Activated naive CD8-positive, alpha-beta T cell treated with anti-CD3 and anti-CD28 coated beads, Interleukin-2, amount 10 ng/mL, durations not matched to agents 7 days and 5 days (primary cell): ENCODE data around the gene PTPRD. TPM values are rescaled to one million over a fixed set of nuclear protein-coding genes. Genes with fewer than 3 reads are reported as not detected.

ENCODE experiments used
- ATAC-seq: fragments of 150-1000 bp; cut with Tn5 transposase; one replicate; pipeline ENCODE4 v1.10.0; 2021; ENCODE audit warnings: low read depth, moderate library complexity
- POLR2A ChIA-PET: fragments of 350-600 bp; sonication (Branson Sonifier 250); formaldehyde crosslinking; loops from one replicate; lab custom pipeline; 2021; ENCODE audit warnings: antibody characterized with exemption; lab: Charles Lee
- DNase-seq: peaks from one replicate; pipeline ENCODE4 v3.0.0; 2021
- H3K27ac Mint-ChIP-seq: one replicate; pipeline ENCODE4 v1.8.0; 2022; ENCODE audit warnings: mild to moderate bottlenecking, mixed read lengths
- H3K27me3 Mint-ChIP-seq: one replicate; pipeline ENCODE4 v1.8.0; 2022; ENCODE audit warnings: mild to moderate bottlenecking, moderate library complexity, mixed read lengths
- H3K36me3 Mint-ChIP-seq: one replicate; pipeline ENCODE4 v1.8.0; 2021; ENCODE audit warnings: mild to moderate bottlenecking, mixed read lengths
- H3K4me1 Mint-ChIP-seq: one replicate; pipeline ENCODE4 v1.8.0; 2021; ENCODE audit warnings: mixed read lengths
- H3K4me3 Mint-ChIP-seq: one replicate; pipeline ENCODE4 v1.8.0; 2022; ENCODE audit warnings: mild to moderate bottlenecking, moderate library complexity, mixed read lengths
- H3K9me3 Mint-ChIP-seq: one replicate; pipeline ENCODE4 v1.8.0; 2021; ENCODE audit warnings: mixed read lengths
- total RNA-seq, 2 experiments: library from RNA; stranded (reverse); gene quantifications; one replicate each; pipeline ENCODE4 v1.2.3, GENCODE V29; 2021

PTPRD gene
- total RNA-seq, 2 experiments from 2014 or later: not detected

GRCh38 chr9:8400378-8400777 lies 2212.4 kb downstream of the PTPRD start:
- POLR2A ChIA-PET: no interaction called here
- no peaks in the 10 kb centered on the region for H3K27me3 Mint-ChIP-seq
- no peak for ATAC-seq
- H3K4me1 Mint-ChIP-seq: no peaks in the 10 kb centered on the region
- H3K27ac Mint-ChIP-seq: no peak overlapping the region
- H3K4me3 Mint-ChIP-seq: no peak overlapping the region
- DNase-seq: no peak
- no peaks in the 10 kb centered on the region for H3K36me3 Mint-ChIP-seq
- no peaks in the 10 kb centered on the region for H3K9me3 Mint-ChIP-seq

- Mint-ChIP-seq H3K9me3 (no peaks in the 10 kb centered on the region), H3K27me3 (peaks cover 2% of the 10 kb centered on the region), H3K27ac (no peak overlapping the region), H3K4me1 (no peaks in the 10 kb centered on the region), H3K4me3 (no peak overlapping the region), H3K36me3 (no peaks in the 10 kb centered on the region)
- POLR2A ChIA-PET: no interaction called here
- DNase-seq (no peak), ATAC-seq (no peak)
Measured at GRCh38 chr9:8395022-8395421, 2217.8 kb downstream of the PTPRD start.

- no peaks in the 10 kb centered on the region for H3K36me3 Mint-ChIP-seq
- no peak overlapping the region for H3K4me3 Mint-ChIP-seq
- no peaks in the 10 kb centered on the region for H3K9me3 Mint-ChIP-seq
- peaks cover 2% of the 10 kb centered on the region for H3K27me3 Mint-ChIP-seq
- no peak overlapping the region for H3K27ac Mint-ChIP-seq
- POLR2A ChIA-PET: no interaction called here
- DNase-seq (no peak), ATAC-seq (no peak)
- H3K4me1 Mint-ChIP-seq: no peaks in the 10 kb centered on the region
Measured at GRCh38 chr9:8394341-8394740, 2218.5 kb downstream of the PTPRD start.

GRCh38 chr9:8392866-8393265 lies 2219.9 kb downstream of the PTPRD start:
- H3K4me3 Mint-ChIP-seq: no peak overlapping the region
- H3K27me3 Mint-ChIP-seq: peaks cover 2% of the 10 kb centered on the region
- no peaks in the 10 kb centered on the region for H3K36me3 Mint-ChIP-seq
- DNase-seq (no peak), ATAC-seq (no peak)
- no peaks in the 10 kb centered on the region for H3K9me3 Mint-ChIP-seq
- POLR2A ChIA-PET: no interaction called here
- peaks cover 3% of the 10 kb centered on the region for H3K4me1 Mint-ChIP-seq
- H3K27ac Mint-ChIP-seq: no peak overlapping the region

GRCh38 chr9:8391566-8391965 lies 2221.2 kb downstream of the PTPRD start:
- Mint-ChIP-seq H3K4me1 (peaks cover 3% of the 10 kb centered on the region), H3K4me3 (no peak overlapping the region), H3K27ac (no peak overlapping the region), H3K9me3 (no peaks in the 10 kb centered on the region), H3K27me3 (peaks cover 2% of the 10 kb centered on the region), H3K36me3 (no peaks in the 10 kb centered on the region)
- POLR2A ChIA-PET: no interaction called here
- no peak for ATAC-seq
- no peak for DNase-seq

GRCh38 chr9:8391132-8391531 lies 2221.7 kb downstream of the PTPRD start:
- peaks cover 3% of the 10 kb centered on the region for H3K4me1 Mint-ChIP-seq
- no peak overlapping the region for H3K27ac Mint-ChIP-seq

GRCh38 chr9:8390571-8390970 lies 2222.2 kb downstream of the PTPRD start:
- H3K4me1 Mint-ChIP-seq: peaks cover 3% of the 10 kb centered on the region
- H3K27ac Mint-ChIP-seq: no peak overlapping the region
- ATAC-seq (no peak), DNase-seq (no peak)
- H3K27me3 Mint-ChIP-seq: peaks cover 2% of the 10 kb centered on the region
- POLR2A ChIA-PET: no interaction called here
- no peak overlapping the region for H3K4me3 Mint-ChIP-seq
- no peaks in the 10 kb centered on the region for H3K9me3 Mint-ChIP-seq
- H3K36me3 Mint-ChIP-seq: no peaks in the 10 kb centered on the region

More at GRCh38 chr9:8391132-8391531, 2221.7 kb downstream of the PTPRD start:
- H3K9me3 Mint-ChIP-seq: no peaks in the 10 kb centered on the region
- POLR2A ChIA-PET: no interaction called here
- H3K4me3 Mint-ChIP-seq: no peak overlapping the region
- ATAC-seq (no peak), DNase-seq (no peak)
- H3K36me3 Mint-ChIP-seq: no peaks in the 10 kb centered on the region
- peaks cover 2% of the 10 kb centered on the region for H3K27me3 Mint-ChIP-seq

- H3K9me3 Mint-ChIP-seq: no peaks in the 10 kb centered on the region
Measured at GRCh38 chr9:8389531-8389930, 2223.3 kb downstream of the PTPRD start.

GRCh38 chr9:8388132-8388531 lies 2224.7 kb downstream of the PTPRD start:
- no peak for DNase-seq
- Mint-ChIP-seq H3K27ac (no peak overlapping the region), H3K4me1 (peaks cover 3% of the 10 kb centered on the region), H3K9me3 (no peaks in the 10 kb centered on the region), H3K27me3 (no peaks in the 10 kb centered on the region), H3K36me3 (no peaks in the 10 kb centered on the region), H3K4me3 (no peak overlapping the region)
- POLR2A ChIA-PET: no interaction called here
- ATAC-seq: no peak

More at GRCh38 chr9:8389531-8389930, 2223.3 kb downstream of the PTPRD start:
- DNase-seq (no peak), ATAC-seq (no peak)
- Mint-ChIP-seq H3K27ac (no peak overlapping the region), H3K4me3 (no peak overlapping the region), H3K36me3 (no peaks in the 10 kb centered on the region), H3K4me1 (peaks cover 3% of the 10 kb centered on the region), H3K27me3 (no peaks in the 10 kb centered on the region)
- POLR2A ChIA-PET: no interaction called here

GRCh38 chr9:8384091-8384490 lies 2228.7 kb downstream of the PTPRD start:
- no peak overlapping the region for H3K4me3 Mint-ChIP-seq
- H3K36me3 Mint-ChIP-seq: no peaks in the 10 kb centered on the region
- DNase-seq: no peak
- POLR2A ChIA-PET: no interaction called here
- H3K27me3 Mint-ChIP-seq: peaks cover 7% of the 10 kb centered on the region
- H3K4me1 Mint-ChIP-seq: peaks cover 3% of the 10 kb centered on the region
- no peaks in the 10 kb centered on the region for H3K9me3 Mint-ChIP-seq
- no peak for ATAC-seq
- H3K27ac Mint-ChIP-seq: no peak overlapping the region

- H3K4me3 Mint-ChIP-seq: no peak overlapping the region
- no peak overlapping the region for H3K27ac Mint-ChIP-seq
- no peak for ATAC-seq
- POLR2A ChIA-PET: no interaction called here
- no peaks in the 10 kb centered on the region for H3K36me3 Mint-ChIP-seq
- H3K4me1 Mint-ChIP-seq: peaks cover under 1% of the 10 kb centered on the region
- H3K27me3 Mint-ChIP-seq: peaks cover 7% of the 10 kb centered on the region
- DNase-seq: no peak
- no peaks in the 10 kb centered on the region for H3K9me3 Mint-ChIP-seq
Measured at GRCh38 chr9:8382777-8383527, 2229.8 kb downstream of the PTPRD start.

GRCh38 chr9:8382266-8382665 lies 2230.5 kb downstream of the PTPRD start:
- POLR2A ChIA-PET: no interaction called here
- no peaks in the 10 kb centered on the region for H3K36me3 Mint-ChIP-seq
- DNase-seq (no peak), ATAC-seq (no peak)
- no peak overlapping the region for H3K4me3 Mint-ChIP-seq
- no peaks in the 10 kb centered on the region for H3K9me3 Mint-ChIP-seq
- H3K27ac Mint-ChIP-seq: no peak overlapping the region
- peaks cover 7% of the 10 kb centered on the region for H3K27me3 Mint-ChIP-seq
- no peaks in the 10 kb centered on the region for H3K4me1 Mint-ChIP-seq

- Mint-ChIP-seq H3K4me3 (no peak overlapping the region), H3K27me3 (peaks cover 7% of the 10 kb centered on the region), H3K27ac (no peak overlapping the region), H3K9me3 (no peaks in the 10 kb centered on the region), H3K4me1 (no peaks in the 10 kb centered on the region), H3K36me3 (no peaks in the 10 kb centered on the region)
- POLR2A ChIA-PET: no interaction called here
- DNase-seq: no peak
- no peak for ATAC-seq
Measured at GRCh38 chr9:8381601-8382000, 2231.2 kb downstream of the PTPRD start.

GRCh38 chr9:8374471-8374870 lies 2238.3 kb downstream of the PTPRD start:
- H3K27me3 Mint-ChIP-seq: no peaks in the 10 kb centered on the region
- H3K4me3 Mint-ChIP-seq: no peak overlapping the region
- no peak for DNase-seq
- H3K36me3 Mint-ChIP-seq: no peaks in the 10 kb centered on the region
- no peaks in the 10 kb centered on the region for H3K4me1 Mint-ChIP-seq
- ATAC-seq: no peak
- H3K9me3 Mint-ChIP-seq: no peaks in the 10 kb centered on the region
- POLR2A ChIA-PET: no interaction called here
- H3K27ac Mint-ChIP-seq: no peak overlapping the region
